22Rv1 (cell line): Measurements from ENCODE around the gene PELI1.

Experiments
- ZFX ChIP-seq: fragments of 450-650 bp; IDR thresholded peaks from 2 replicates; pipeline ENCODE4 v1.6.1; 2017; ENCODE audit warnings: antibody characterized with exemption, borderline replicate concordance
- TF ChIP-seq, protein P1 (sequence below): fragments of 450-650 bp; IDR thresholded peaks from 2 replicates; pipeline ENCODE4 v1.5.1; 2017; ENCODE audit warnings: mild to moderate bottlenecking

DNA sequence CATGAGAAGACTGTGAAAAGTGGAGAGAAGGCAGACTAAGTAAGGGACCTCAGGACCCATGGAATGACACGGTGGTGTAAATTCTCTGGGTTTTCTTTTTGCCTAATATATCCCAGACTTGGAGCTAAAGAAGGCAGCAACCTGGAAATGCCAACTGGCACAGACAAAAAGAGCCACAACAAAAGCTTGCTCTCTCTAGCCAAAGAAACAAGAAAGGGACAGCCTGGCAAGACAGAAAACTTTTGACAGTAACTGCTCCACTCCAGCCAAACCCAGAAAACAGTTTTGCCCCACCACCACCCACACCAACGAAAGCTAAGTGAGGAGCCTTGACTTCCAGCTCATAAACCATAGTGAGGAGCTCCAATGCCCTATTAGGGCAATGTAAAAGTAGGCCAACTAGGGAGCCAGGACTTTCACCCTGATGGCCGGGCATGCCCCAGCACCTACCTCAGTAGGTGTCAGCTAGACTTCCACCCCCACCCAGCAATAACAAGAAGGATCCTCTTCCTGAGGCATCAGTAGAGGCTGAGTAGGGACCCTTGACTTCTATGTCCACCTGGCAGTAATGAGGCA is 35.5 kb downstream of the PELI1 start:
- TF ChIP-seq, protein P1, sequence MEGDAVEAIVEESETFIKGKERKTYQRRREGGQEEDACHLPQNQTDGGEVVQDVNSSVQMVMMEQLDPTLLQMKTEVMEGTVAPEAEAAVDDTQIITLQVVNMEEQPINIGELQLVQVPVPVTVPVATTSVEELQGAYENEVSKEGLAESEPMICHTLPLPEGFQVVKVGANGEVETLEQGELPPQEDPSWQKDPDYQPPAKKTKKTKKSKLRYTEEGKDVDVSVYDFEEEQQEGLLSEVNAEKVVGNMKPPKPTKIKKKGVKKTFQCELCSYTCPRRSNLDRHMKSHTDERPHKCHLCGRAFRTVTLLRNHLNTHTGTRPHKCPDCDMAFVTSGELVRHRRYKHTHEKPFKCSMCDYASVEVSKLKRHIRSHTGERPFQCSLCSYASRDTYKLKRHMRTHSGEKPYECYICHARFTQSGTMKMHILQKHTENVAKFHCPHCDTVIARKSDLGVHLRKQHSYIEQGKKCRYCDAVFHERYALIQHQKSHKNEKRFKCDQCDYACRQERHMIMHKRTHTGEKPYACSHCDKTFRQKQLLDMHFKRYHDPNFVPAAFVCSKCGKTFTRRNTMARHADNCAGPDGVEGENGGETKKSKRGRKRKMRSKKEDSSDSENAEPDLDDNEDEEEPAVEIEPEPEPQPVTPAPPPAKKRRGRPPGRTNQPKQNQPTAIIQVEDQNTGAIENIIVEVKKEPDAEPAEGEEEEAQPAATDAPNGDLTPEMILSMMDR: no peak
- TF ChIP-seq ZFX: no peak
